GM19240 (cell line): ENCODE results near the gene CHST11.
"Not testable (repeated sequence)": the region's sequence is repeated elsewhere in the genome, so short reads cannot be mapped to it uniquely, and the experiment has no call there.

Experiments
- DNase-seq: peaks from one replicate; pipeline ENCODE4 v3.0.0; 2011; ENCODE audit warnings: low spot score; ENCODE audit not compliant: insufficient read length

Gene CHST11

GRCh38 chr12:104557488-104558195 lies 100.9 kb downstream of the CHST11 start:
- DNase-seq = no peak

- DNase-seq = no peak
These were observed 104.1 kb downstream of the CHST11 start for GRCh38 chr12:104560881-104561280.

GRCh38 chr12:104562763-104563162 lies 106.0 kb downstream of the CHST11 start:
- no peak for DNase-seq

DNA sequence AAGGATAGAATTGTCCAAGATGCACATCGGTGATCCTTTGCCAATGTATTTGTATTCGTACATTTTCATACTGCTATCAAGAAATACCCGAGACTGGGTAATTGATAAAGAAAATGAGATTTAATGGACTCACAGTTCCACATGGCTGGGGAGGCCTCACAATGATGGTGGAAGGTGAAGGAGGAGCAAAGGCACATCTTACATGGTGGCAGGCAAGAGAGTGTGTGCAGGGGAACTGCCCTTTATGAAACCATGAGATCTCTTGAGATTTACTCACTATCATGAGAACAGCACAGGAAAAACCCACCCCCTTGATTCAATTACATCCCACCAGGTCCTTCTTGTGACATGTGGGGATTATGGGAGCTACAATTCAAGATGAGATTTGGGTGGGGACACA lies 107.9 kb downstream of the CHST11 start:
- not testable (repeated sequence) for DNase-seq

DNA sequence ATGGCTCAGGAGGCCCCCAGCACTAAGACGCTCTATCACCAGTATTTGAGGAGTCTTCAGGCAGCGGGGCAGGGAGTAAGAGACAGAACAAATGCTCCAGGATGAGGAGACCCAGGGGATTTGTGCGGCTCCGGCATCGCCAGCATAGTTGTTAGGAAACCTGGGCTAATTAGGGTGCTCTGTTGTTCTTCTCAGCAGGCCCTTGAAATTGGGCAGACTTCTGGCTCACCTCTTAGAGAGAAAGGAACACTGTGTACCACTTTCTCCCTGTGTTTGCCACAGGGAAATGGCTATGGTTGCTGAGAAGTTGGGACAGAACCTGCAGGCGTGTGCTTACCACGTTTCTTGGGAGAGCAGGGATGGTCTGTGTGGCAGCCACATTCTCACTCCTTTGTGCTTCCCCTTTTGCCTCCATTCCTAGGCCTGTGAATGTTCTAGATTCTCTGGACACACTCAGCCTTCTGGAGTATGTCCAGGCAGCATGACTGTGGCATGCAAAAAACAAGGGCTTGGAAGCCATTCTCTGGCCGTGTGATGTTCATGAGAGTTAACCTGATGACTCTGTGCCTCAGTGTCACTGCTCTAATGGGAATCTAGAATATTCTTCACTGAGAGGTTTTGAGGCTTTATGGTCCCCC lies 109.0 kb downstream of the CHST11 start:
- no peak for DNase-seq

- DNase-seq = no peak
These were observed 109.7 kb downstream of the CHST11 start for GRCh38 chr12:104566244-104566993.

DNA sequence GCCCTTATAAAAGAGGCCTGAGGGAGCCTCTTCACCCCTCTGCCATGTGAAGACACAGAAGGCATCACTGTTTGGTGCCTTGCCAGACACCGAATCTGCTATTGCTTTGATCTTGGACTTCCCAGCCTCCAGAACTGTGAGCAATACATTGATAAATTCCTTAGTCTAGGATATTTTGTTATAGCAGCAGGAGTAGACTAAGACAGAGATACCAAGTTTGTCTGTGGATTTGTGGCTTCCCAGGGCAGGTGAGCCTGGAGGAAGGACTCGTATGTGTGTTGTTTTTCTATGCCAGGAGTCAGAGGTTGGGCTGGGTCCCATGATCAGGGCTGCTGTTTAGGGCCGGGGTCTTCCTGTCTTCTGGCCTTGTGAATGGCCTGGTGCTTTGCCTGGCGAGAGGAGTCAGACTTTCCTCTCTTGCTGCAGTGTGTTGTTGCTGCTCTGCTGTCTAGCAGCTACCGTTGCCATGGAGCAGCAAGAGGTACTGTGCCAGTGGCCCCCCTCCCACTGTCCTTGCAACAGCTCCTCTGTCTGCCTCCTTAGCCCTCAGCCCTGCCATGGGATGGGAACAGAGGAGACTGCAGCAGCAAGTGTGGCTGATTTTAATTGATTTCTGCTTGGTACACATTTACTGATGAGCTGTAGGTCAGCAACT lies 111.2 kb downstream of the CHST11 start:
- DNase-seq = no peak

GRCh38 chr12:104568487-104568868 lies 111.7 kb downstream of the CHST11 start:
- no peak for DNase-seq

DNA sequence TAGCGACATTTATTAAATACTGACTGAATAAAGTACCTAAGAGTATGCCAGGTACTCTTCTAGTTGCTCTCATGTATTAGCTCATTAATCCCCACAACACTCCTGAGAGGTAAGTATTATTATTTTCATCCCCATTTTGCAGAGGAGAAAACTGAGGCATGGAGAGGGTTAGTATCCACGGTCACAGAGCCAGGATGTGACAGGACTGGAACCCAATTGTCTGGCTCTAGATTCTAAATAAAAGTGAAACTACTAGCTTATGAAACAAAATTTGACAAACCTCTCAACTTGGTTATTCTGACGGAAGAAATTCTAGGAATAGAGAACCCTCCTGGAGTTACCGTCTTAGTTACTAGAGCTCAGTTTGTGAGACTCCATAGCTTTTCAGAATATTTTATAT lies 112.2 kb downstream of the CHST11 start:
- DNase-seq = no peak

DNA sequence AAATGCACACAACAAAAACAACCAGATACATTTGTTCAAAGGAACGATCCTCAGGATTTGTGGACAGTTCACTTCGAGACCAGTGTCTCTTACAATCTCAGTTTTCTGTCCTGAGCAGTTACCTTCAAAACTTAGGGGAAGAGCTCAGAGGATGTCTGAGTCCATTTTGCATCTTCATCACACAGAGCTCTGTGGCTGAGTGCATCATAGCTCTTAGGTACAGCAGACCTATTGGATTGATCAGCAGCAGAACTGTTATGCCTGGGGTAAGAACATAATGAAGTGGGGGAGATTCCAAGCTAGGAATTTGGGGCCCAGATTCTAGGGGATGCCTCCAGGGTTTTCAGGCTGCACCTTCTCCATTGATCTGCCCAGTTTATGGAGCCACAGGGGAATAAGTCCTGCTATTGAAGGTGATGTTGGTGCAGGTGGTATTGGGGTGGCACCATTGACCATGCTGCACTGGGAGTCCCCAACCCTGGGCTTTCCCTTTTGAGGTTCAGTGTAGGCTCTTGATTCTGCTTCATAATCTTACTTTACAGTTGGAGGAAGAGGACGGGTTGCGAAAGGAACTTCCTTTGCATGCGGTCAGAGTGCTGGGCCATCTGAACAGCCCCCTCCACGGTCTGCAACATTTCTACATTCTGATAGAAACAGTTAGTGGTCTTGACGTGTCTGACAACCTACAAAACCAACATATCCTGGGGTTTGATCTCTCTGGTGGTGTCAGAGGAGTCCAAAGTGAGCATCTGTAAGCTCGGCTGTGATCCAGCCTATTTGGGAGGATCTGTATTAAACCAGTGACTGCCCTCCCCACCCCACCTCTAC lies 112.8 kb downstream of the CHST11 start:
- peak; percentile 43 for DNase-seq

GRCh38 chr12:104570174-104570907 lies 113.6 kb downstream of the CHST11 start:
- no peak for DNase-seq

- no peak for DNase-seq
These were observed 114.6 kb downstream of the CHST11 start for GRCh38 chr12:104571328-104571727.

DNA sequence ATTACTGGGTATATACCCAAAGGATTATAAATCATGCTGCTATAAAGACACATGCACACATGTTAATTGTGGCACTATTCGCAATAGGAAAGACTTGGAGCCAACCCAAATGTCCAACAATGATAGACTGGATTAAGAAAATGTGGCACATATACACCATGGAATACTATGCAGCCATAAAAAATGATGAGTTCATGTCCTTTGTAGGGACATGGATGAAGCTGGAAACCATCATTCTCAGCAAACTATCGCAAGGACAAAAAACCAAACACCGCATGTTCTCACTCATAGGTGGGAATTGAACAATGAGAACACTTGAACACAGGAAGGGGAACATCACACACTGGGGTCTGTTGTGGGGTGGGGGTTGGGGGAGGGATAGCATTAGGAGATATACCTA lies 117.6 kb downstream of the CHST11 start:
- DNase-seq = not testable (repeated sequence)

- DNase-seq = not testable (repeated sequence)
These were observed 118.0 kb downstream of the CHST11 start for GRCh38 chr12:104574758-104575157.

- DNase-seq = no peak
These were observed 118.9 kb downstream of the CHST11 start for GRCh38 chr12:104575442-104576186.

DNA sequence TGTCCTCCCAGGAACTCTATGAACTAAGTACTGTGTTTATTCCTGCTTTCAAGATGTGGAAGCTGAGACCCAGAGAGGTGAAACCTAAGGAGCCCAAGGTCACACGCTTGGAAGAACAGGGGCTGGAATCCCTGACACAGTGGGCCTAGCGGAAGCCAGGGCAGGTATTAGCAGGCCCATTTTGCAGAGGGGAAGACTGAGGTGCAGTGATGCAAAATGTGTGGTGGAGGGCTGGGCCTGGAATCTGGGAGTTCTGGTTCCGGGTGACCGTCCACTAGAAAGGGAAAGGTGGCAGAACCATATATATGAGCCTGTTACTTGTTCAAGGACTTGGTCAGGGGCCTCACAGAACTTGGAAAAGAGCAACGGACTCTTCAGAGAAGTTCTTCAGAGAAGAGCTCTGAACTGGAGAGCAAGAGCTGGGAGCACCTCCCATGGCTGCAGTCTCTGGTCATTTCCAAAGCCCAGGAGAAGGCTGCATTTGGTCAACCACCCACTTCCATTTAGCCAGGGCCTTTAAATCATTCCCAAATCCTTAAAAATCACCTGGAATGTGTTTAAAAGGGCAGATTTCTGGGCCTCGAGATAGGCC lies 119.5 kb downstream of the CHST11 start:
- DNase-seq = no peak

- DNase-seq = no peak
These were observed 120.3 kb downstream of the CHST11 start for GRCh38 chr12:104576980-104577580.

DNA sequence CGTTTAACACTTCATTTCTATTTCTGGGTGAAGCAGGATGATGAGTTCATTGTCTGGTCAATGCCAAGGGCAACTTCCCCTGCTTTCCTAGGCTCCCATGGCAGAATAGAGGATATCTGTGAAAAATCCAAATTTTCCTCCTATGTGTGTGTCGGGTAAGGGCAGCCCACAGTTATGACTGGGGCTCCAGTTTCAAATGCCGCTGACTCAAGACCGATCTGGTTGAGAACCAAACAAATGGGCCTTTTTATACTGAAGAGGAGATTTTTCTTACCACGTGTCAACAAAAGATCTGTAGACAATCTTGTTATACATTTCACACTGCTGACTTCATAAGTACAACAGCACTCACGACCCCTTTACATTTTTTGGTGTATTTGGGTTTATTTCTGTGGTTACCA lies 120.8 kb downstream of the CHST11 start:
- no peak for DNase-seq

DNA sequence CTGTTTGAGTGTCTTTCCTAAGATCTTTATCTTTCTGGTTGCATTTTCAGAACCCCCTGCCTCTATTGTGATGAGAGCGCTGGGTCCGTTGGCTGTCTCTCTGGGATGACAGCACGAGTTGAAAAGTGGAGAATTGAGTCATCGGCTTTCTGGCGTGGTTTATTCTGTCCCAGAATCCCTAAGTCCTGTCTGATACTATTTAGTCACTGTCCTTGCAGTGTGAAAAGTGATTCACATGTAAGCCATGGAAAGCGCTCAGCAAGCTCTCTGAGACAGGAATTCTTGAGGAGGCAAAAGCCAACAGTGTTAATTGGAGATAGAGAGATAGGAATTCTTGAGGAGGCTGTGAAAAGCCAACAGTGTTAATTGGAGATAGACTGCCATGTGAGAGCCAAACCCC lies 121.7 kb downstream of the CHST11 start:
- no peak for DNase-seq
